Vagina (tissue), 2 donors: ENCODE results near the gene PGM2. TPM values are rescaled to one million over a fixed set of nuclear protein-coding genes. Genes with fewer than 3 reads are reported as not detected.

Source experiments
- DNase-seq, 2 donors: peaks; one replicate each; pipeline ENCODE4 v3.0.0-alpha.2; 2017; ENCODE audit errors: extremely low spot score in 2 of 2
- H3K27ac ChIP-seq: fragments of 200-600 bp; sonication (generic); one replicate; pipeline ENCODE4 v1.5.1; 2019
- H3K27me3 ChIP-seq: fragments of 200-600 bp; sonication (generic); one replicate; pipeline ENCODE4 v1.5.1; 2019
- H3K36me3 ChIP-seq, 2 donors: fragments of 200-600 bp; sonication (generic); one replicate each; pipeline ENCODE4 v1.5.1; 2017 to 2019
- H3K4me1 ChIP-seq: fragments of 200-600 bp; sonication (generic); one replicate; pipeline ENCODE4 v1.5.1; 2019
- H3K4me3 ChIP-seq, 2 donors: fragments of 200-600 bp; sonication (generic); 1 replicate in 1 of 2; 2 replicates in 1 of 2; pipeline ENCODE4 v1.5.1; 2016 to 2019
- H3K9me3 ChIP-seq: fragments of 200-600 bp; sonication (generic); one replicate; pipeline ENCODE4 v1.5.1; 2019
- CTCF ChIP-seq, 3 experiments: fragments of 450-650 bp in 2 of 3; fragments of 200-600 bp in 1 of 3; sonication (generic) in 1 of 3; IDR thresholded peaks; one replicate each; pipeline ENCODE4 v1.5.1; 2017 to 2019; ENCODE audit warnings: antibody characterized with exemption in 3 of 3, mild to moderate bottlenecking in 2 of 3, moderate library complexity in 2 of 3
- POLR2A ChIP-seq, 2 donors: fragments of 450-650 bp; IDR thresholded peaks; one replicate each; pipeline ENCODE4 v1.6.1; 2017; ENCODE audit warnings: antibody characterized with exemption in 2 of 2, mild to moderate bottlenecking in 2 of 2, moderate library complexity in 2 of 2
- POLR2AphosphoS5 ChIP-seq, 2 donors: sonication (generic); formaldehyde crosslinking; IDR thresholded peaks; one replicate each; pipeline ENCODE4 v1.9.0; 2017; ENCODE audit warnings: antibody characterized with exemption in 2 of 2, mild to moderate bottlenecking in 2 of 2, low read depth in 1 of 2; ENCODE audit not compliant: insufficient read depth in 1 of 2
- intact Hi-C: fragments of 100-400 bp; cut with DNase I; formaldehyde crosslinking; loops from one replicate; pipeline ENCODE4 v1.15.1; 2023
- total RNA-seq: library from RNA; depleted of rRNA; stranded (reverse); fragments of >200 nt; gene quantifications from one replicate; pipeline ENCODE4 v1.2.3, GENCODE V29; 2016

PGM2 gene
- total RNA-seq, 1 donor from 2014 or later = 30.2 TPM

GRCh38 chr4:37788819-37789218 lies 37.7 kb upstream of the PGM2 start:
- no peaks in the 10 kb centered on the region for H3K27me3 ChIP-seq
- H3K36me3 ChIP-seq = no peaks in the 10 kb centered on the region
- no peak overlapping the region for H3K27ac ChIP-seq
- no peaks in the 10 kb centered on the region for H3K9me3 ChIP-seq
- H3K4me3 ChIP-seq = no peak overlapping the region
- intact Hi-C loops = no loop called here
- no peaks in the 10 kb centered on the region for H3K4me1 ChIP-seq
- no peak for DNase-seq
- TF ChIP-seq CTCF (IDR thresholded peaks at IDR 0.05) (no peak), POLR2AphosphoS5 (IDR thresholded peaks at IDR 0.05; ENCODE audit: insufficient read depth in 1 of 2, low read depth in 1 of 2) (no peak), POLR2A (IDR thresholded peaks at IDR 0.05) (no peak)

- no peak overlapping the region for H3K4me3 ChIP-seq
- no peaks in the 10 kb centered on the region for H3K9me3 ChIP-seq
- no peak for DNase-seq
- no peak for TF ChIP-seq POLR2AphosphoS5 (IDR thresholded peaks at IDR 0.05; ENCODE audit: insufficient read depth in 1 of 2, low read depth in 1 of 2)
- no peak for TF ChIP-seq POLR2A (IDR thresholded peaks at IDR 0.05)
- no peak for TF ChIP-seq CTCF (IDR thresholded peaks at IDR 0.05)
- H3K36me3 ChIP-seq = no peaks in the 10 kb centered on the region
- intact Hi-C loops = loop anchor here (5.0 kb wide), 1 partner anchor 190 kb away; no protein-coding TSS in a partner anchor
- H3K27me3 ChIP-seq = no peaks in the 10 kb centered on the region
- H3K27ac ChIP-seq = no peak overlapping the region
- H3K4me1 ChIP-seq = no peaks in the 10 kb centered on the region
These were observed 34.2 kb upstream of the PGM2 start for GRCh38 chr4:37792241-37792640.

GRCh38 chr4:37793562-37793961 lies 32.9 kb upstream of the PGM2 start:
- intact Hi-C loops = loop anchor here (5.0 kb wide), 1 partner anchor 191 kb away; no protein-coding TSS in a partner anchor
- TF ChIP-seq CTCF (IDR thresholded peaks at IDR 0.05) (peak in 1 of 3 experiments; percentile 40), POLR2AphosphoS5 (IDR thresholded peaks at IDR 0.05; ENCODE audit: insufficient read depth in 1 of 2, low read depth in 1 of 2) (no peak)
- no peak overlapping the region for H3K27ac ChIP-seq
- H3K36me3 ChIP-seq = no peaks in the 10 kb centered on the region
- no peaks in the 10 kb centered on the region for H3K4me1 ChIP-seq
- no peaks in the 10 kb centered on the region for H3K27me3 ChIP-seq
- H3K4me3 ChIP-seq = no peak overlapping the region
- H3K9me3 ChIP-seq = no peaks in the 10 kb centered on the region
- DNase-seq = no peak

- Histone ChIP-seq H3K27me3 (no peaks in the 10 kb centered on the region), H3K36me3 (no peaks in the 10 kb centered on the region), H3K27ac (no peak overlapping the region), H3K4me1 (no peaks in the 10 kb centered on the region), H3K9me3 (no peaks in the 10 kb centered on the region), H3K4me3 (no peak overlapping the region)
- DNase-seq = no peak
- no peak for TF ChIP-seq POLR2A (IDR thresholded peaks at IDR 0.05)
- intact Hi-C loops = loop anchor here (5.0 kb wide), 1 partner anchor 192 kb away; no protein-coding TSS in a partner anchor
These were observed 32.4 kb upstream of the PGM2 start for GRCh38 chr4:37794056-37794455.

- H3K27me3 ChIP-seq = no peaks in the 10 kb centered on the region
- no peak for DNase-seq
- intact Hi-C loops = no loop called here
- no peaks in the 10 kb centered on the region for H3K9me3 ChIP-seq
- H3K4me3 ChIP-seq = no peak overlapping the region
- H3K27ac ChIP-seq = no peak overlapping the region
- no peaks in the 10 kb centered on the region for H3K36me3 ChIP-seq
- TF ChIP-seq POLR2A (IDR thresholded peaks at IDR 0.05) = no peak
- TF ChIP-seq CTCF (IDR thresholded peaks at IDR 0.05) = no peak
- TF ChIP-seq POLR2AphosphoS5 (IDR thresholded peaks at IDR 0.05; ENCODE audit: insufficient read depth in 1 of 2, low read depth in 1 of 2) = no peak
- no peaks in the 10 kb centered on the region for H3K4me1 ChIP-seq
These were observed 30.8 kb upstream of the PGM2 start for GRCh38 chr4:37795581-37796195.
